ENCODE measurements around the gene XRCC3.

XRCC3 gene

DNA sequence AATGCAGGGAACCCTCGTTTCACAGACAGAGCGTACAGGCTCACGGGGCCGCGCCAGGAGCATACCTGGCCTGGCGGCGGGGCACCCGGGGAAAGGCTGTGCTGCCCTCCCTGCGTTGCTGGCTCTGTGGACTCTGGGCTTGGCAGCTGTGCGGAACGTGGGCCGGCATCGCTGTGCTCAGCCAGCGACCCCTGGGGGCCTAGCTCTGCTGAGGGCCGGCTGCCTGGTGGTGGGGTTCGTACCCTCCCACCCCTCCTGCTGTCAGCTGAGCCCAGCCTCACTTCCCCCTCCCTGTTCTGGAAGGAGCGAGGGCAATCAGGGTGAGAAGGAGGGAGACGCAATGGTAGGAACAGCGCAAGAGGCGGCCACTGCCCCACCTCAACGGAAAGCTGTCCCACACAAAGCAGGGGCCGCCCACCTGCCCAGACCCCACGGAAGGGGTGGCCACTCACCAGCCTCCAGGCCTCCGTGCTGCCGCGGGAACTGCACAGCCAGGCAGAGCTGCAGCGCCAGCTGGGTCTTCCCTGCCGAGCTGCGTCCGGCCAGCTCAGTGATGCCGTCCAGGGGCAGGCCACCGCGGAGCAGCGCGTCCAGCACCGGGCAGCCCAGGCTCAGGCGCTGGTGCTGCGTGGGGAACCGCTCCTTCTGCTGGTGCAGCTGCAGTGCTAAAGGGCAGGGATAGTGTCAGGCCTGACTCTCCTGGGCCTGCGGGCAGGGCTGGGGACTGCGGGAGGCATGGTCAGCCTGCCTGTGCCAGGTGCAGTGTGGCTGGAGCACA lies 8.5 kb downstream of the XRCC3 start:
- no peak for DNase-seq (ENCODE audit: low read depth in 2 of 2)

DNA sequence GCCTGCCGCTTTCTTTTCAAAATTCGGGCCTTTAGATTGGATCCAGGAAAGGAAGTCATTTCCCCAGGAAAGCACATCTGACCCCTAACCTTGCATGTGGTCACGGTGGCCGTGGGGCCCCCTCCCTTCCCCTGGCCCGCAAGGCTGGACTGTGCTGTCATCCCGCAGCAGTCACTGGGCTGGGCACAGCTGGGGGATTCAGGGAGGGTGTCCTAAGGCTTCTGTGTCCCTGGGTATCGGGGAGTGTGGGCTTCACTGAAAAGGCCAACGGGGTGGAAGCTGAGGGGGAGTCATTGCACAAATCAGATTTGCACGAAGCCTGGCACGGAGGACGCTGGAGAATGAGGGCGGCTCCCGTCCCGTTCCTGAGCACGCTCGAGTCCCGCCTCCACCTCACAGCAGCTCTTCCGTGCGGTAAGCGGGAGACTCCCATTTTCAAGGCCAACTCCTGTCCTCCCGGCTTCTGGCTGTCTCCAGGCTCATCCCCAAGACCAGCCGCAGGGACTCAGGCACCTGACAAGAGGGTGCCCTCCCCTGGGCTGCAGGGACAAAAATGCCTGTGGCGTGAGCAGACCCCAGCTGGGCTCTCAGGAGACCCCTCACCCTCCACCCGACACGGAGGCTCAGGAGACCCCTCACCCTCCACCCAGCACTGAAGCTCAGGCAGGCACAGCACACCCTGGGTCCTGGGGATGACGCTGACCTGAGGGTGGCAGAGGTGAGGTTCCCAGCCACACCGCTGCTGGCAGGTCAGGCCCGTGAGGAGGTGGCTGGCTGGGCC lies 9.6 kb downstream of the XRCC3 start:
- no peak for DNase-seq (ENCODE audit: low read depth in 2 of 2)

DNA sequence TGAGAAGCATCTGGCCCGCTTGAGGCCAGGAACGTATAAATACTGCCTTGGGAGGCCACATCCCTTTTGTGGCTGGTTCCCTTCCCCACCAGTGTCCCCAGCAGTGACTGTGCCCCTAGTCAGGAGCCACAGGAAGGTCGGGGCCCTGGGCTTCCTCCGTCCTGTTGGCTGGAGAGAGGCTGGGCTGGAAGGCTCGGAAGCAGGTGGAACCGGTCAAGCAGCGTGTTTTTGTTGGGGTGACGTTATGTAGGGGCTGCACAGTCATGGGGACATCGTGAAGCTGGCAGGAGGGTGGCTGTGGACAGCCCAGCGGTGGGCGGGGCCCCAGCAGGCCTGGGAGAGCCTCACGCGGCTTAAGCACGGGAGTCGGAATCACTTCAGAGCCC lies 10.1 kb downstream of the XRCC3 start:
- no peak for DNase-seq (ENCODE audit: low read depth in 2 of 2)

DNA sequence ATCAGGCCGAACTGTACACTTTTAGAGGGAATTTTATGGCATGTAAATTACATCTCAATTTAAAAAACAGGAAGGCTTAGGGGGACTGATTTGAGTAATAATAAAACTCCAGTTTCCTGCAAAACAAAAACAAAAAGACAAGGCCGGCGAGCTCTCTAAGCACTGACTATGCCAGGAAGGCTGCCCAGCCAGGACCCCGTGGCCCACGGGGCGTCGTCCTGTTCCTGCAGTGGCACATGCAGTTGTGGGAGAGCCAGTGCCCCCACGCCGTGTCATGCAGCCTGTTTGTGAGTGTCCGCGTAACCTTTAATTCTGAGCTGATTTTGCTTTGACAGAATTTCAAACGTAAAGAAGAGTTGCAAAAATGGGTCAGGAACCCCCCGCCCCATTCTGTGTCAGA lies 10.5 kb downstream of the XRCC3 start:
- DNase-seq (ENCODE audit: low read depth in 2 of 2), result no peak

- no peak for DNase-seq (ENCODE audit: low read depth in 2 of 2)
These were observed 11.5 kb downstream of the XRCC3 start for GRCh38 chr14:103703433-103704385.

GRCh38 chr14:103702497-103703432 lies 12.5 kb downstream of the XRCC3 start:
- no peak for DNase-seq (ENCODE audit: low read depth in 2 of 2)

GRCh38 chr14:103702095-103702494 lies 13.2 kb downstream of the XRCC3 start:
- DNase-seq (ENCODE audit: low read depth in 2 of 2), result no peak

GRCh38 chr14:103700753-103701490 lies 14.3 kb downstream of the XRCC3 start:
- no peak for DNase-seq (ENCODE audit: low read depth in 2 of 2)

DNA sequence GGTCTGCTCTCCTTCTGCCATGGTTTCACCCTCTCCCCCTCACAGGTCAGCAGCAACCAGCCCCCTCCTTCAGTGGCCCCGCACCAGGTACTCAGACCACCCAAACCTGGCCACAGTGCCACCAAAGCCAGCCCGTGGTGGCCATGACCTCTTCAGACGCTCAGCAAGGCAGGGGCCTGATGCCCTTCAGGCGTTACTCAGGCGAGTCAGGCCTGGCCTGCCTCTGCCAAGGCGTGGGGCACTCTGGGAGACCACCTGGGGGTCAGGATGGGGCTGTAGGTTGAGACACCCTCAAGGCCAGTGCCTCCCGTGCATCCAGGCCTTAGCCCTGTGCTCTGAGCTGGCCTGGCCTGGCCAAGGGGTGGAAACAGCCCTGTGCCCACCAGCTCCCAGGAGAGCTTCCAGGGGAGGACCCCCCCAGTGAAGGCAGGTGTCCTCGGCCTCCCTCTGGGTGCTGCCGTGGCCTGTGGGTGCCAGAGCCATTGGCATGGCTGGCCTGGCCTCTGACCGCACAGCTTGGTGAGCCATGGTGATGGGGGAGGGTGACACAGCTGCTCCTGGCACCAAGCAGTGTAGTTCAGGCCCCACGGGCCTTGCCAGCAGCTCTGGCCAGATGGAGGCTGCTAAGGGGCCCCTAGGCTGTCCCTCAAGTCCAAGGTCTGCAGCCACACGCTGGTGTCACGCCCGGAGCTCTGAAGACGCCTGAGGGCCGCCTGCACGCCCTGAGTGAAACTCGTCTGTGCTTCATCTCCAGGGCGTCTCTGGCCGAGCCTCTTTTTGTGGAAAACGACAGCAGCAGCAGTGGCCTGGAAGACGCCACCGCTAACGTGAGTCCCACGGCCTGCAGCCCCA lies 15.1 kb downstream of the XRCC3 start:
- DNase-seq (ENCODE audit: low read depth in 2 of 2), result no peak

- no peak for DNase-seq (ENCODE audit: low read depth in 2 of 2)
These were observed 16.0 kb downstream of the XRCC3 start for GRCh38 chr14:103699261-103699661.

GRCh38 chr14:103698380-103699260 lies 16.6 kb downstream of the XRCC3 start:
- no peak for DNase-seq (ENCODE audit: low read depth in 2 of 2)

DNA sequence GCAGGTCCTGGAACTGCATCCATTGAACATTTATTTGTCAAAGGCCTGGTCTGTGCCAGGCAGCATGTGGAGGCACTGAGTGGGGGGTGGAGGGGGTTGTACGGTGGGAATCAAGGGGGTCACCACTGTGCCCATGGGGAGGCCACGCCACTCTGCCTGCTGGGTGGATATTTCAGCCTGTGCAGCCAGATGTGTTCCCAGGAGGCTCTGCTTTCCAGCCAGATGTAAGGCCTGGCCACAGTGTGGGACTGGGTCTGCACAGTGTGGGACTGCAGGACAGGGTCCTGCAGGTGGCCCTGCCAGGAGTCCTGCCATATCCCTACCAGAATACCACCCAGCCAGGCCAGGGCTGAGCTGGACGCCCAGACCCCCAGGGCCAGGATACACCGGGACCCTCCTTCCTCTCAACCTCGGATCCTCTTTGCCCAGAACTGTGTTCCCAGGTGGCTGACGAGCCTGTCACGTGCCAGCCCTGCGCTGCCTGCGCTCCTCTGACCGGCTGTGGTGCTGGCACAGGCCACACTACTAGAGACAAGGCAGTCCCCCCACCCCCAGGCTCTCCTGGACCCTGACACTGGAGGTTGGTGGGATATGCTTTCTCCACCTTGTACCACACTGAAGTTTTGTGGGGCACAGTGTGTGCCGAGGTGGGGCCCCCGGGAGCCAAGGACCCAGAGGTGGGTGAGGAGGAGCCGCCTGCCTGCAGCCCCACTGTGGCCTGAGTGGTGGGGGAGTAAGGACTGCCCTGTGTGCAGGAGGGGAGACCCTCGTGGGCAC lies 17.5 kb downstream of the XRCC3 start:
- no peak for DNase-seq (ENCODE audit: low read depth in 2 of 2)

- DNase-seq (ENCODE audit: low read depth in 2 of 2), result no peak
These were observed 18.0 kb downstream of the XRCC3 start for GRCh38 chr14:103697206-103697602.

DNA sequence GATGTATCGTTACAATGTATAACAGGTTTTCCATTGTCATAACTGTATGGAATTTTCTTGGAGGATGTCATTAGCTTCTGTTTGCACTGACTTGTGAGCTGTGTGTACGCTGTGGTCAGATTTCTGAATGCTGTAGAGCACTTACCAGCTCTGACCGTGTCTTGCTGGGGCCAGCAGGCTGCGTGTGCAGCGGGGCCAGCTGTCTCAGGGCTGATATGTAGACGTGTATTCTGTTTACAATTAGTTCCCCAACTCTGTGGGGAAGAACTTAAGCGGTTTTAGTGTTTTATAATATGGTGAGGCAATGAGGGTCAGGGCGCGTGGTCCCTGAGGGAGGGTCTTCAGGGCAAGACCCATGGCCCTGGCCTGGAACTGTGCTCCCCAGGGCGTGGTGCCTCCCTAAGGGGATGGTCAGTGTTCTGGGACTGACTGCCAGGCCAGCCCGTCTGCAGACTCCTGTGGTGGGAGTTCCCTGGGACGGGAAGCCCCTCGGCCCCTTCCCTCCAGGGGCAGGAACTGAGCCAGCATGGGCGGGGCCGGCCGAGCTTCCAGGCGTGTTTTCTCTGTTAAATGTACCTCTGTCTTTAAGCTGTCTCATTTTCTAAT lies 18.7 kb downstream of the XRCC3 start:
- DNase-seq (ENCODE audit: low read depth in 2 of 2), result no peak

DNA sequence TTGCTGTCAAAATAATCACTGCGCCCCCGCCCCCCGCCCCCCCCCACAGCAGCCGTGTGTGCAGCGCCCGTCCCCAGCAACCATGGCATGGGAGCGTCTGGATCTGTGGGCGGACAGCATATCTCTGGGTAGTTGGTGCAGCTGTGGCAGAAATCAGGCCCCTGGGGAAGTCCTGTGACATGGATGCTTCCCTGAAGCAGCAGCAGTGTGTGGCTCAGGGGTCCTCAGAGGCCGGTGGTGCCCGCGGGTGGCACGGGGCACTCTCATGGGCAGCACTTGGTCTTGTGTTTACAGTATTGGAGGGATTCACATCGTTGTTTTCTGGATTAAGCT lies 19.2 kb downstream of the XRCC3 start:
- DNase-seq (ENCODE audit: low read depth in 2 of 2), result no peak

DNA sequence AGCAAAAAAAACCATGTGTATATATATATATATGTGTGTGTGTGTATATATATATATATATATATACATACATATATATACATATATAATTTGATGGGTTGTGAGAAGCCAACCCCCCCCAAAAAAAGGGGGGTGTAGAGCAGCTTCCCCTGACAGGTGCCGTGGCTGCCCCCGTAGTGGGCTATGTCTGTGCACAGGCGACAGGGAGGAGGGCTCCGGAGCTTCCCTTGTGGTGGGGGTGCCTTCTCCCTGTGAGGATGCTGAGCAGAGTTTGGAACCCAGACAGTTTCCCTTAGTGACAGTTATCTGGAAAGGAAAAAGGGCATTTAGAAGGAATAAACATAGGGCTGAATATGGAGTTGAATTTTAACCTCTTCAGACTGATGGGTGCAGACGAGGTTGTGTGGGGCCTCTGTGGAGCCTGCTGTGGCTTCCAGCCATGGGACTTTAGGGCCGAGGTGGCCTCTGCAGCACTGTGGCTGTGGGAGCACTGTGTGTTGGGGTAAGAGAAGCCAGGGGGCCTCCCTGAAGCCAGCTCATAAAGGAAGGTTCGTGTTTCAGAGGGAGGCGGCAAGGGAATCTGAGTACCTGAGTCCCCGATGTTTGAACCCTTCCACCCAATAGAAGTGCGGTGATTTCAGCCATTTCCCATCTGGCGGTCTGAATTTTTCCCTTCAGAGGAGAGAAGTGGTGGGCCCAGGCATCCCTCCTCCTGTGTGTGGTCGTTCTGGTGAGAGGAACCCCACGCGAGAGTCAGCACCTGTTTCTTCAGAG lies 19.8 kb downstream of the XRCC3 start:
- no peak for DNase-seq (ENCODE audit: low read depth in 2 of 2)

Measured in fibroblast of skin of left quadriceps (primary cell).